ENCODE results near the gene PPP1R12C.

The PPP1R12C gene

DNA sequence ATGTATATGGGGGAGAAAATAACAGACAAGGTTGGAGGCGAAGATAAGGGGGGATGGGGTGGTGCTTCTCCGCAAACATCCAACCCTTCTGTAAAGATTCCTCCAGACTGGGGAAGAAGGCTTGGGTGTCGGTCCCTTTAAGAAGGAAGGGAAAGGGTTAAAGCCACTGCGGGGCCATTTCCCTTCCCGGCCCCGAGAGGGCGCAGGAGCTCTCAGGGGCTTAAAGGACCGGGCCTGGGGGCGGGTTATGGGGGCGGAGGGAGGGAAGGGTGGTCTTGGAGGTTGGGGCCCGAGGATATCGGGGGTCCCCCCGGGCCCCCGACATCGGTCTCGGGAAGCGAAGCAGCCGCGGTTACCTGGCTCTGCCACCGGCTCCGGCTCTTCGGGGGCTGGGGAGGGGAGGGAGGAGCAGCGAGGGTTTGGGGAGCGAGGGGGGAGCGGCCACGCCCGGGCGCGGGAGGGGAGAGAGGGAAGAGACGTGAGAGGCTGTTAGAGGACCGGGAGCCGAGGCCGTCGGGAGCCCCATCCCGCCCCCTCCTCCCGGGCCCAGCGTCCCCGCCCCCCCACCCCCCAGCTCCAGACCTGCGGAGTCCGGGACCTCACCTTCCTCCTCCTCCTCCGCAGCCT is 28.8 kb upstream of the PPP1R12C start:
- DNase-seq = no peak

DNA sequence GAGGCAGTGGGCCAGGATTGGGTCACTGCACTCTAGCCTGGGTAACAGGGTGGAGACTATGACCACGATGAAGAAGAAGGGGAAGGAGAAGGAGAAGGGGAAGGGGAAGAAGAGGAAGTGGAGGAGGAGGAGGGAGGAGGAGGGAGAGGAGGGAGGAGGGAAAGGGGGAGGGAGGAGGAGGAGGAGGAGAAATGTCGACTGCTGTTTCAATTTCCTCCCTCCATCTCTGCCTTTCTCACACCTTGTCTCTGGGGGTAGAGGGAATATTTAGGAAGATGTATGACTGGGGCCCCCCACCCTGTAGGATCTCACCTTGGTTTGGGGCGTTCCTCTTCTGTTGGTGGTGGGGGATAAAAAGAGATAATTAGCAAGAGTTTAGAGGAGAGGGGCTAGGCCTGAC is 27.8 kb upstream of the PPP1R12C start:
- DNase-seq = no peak

DNA sequence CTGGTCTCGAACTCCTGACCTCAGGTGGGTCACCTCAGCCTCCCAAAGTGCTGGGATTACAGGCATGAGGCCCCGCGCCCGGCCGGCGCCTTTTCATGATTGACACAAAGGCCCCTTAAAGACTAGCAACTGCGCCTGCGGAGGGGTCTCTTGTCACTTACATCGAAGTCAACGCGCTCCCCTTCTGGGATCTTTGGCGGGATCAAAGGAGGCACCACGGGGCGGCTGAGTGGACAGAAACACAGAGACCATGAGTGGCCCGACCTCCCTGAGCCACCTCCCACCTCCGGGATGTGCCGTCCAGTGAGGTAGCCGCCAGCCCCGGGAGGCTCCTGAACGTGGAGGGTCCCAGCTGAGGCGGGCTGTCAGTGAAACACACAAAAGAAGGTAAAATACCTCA is 24.3 kb upstream of the PPP1R12C start:
- DNase-seq = no peak

- no peak for DNase-seq
Observed at GRCh38 chr19:55137915-55138314, 20.5 kb upstream of the PPP1R12C start.

- no peak for DNase-seq
Observed at GRCh38 chr19:55136399-55137102, 19.1 kb upstream of the PPP1R12C start.

DNA sequence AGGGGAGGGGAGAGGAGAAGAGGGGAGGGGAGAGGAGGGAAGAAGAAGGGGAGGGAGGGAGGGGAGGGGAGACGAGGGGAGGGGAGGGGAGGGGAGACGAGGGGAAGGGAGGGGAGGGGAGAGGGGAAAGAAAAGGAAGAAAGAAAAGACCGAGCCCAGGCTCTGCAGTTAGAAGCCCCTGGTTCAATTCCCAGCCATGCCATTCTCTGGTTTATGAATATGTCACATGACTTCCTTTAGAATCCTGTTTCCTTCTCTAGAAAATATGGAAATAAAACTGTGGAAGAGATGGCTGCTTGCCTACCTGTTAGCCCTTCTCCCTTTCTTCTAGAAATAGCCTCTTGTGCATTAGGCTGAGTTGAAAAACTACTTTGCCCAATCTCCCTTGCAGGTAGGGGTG is 17.3 kb upstream of the PPP1R12C start:
- no peak for DNase-seq

GRCh38 chr19:55133639-55134444 is 16.4 kb upstream of the PPP1R12C start:
- DNase-seq = no peak

GRCh38 chr19:55132453-55133129 is 15.2 kb upstream of the PPP1R12C start:
- DNase-seq = no peak

- DNase-seq = no peak
Observed at GRCh38 chr19:55131421-55131820, 14.0 kb upstream of the PPP1R12C start.

- DNase-seq = no peak
Observed at GRCh38 chr19:55119053-55119452, 1.6 kb upstream of the PPP1R12C start.

- DNase-seq = no peak
Observed at GRCh38 chr19:55118401-55118991, 1.1 kb upstream of the PPP1R12C start.

DNA sequence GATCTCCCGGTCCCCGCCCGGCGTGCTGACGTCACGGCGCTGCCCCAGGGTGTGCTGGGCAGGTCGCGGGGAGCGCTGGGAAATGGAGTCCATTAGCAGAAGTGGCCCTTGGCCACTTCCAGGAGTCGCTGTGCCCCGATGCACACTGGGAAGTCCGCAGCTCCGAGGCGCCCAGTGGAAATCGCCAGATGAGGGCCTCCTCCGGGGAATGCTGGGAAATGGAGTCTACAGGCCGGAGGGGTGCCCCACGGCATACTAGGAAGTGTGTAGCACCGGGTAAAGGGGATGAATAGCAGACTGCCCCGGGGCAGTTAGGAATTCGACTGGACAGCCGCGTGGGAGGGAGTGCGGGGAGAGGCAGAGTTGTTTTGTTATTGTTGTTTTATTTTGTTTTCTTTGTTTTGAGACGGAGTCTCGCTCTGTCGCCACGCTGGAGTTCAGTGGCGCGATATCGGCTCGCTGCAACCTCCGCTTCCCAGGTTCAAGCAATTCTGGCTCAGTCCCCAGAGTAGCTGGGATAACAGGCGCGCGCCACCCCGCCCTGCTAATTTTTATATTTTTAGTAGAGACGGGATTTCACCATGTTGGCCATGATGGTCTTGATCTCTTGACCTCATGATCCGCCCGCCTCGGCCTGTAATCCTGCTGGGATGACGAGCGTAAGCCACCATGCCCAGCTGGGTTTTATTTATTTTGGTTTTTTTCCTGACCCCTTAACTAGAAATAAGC is 390 bp upstream of the PPP1R12C start:
- DNase-seq = peak; percentile 92

GRCh38 chr19:55116232-55116858 is 1.1 kb downstream of the PPP1R12C start:
- DNase-seq = peak; percentile 21

DNA sequence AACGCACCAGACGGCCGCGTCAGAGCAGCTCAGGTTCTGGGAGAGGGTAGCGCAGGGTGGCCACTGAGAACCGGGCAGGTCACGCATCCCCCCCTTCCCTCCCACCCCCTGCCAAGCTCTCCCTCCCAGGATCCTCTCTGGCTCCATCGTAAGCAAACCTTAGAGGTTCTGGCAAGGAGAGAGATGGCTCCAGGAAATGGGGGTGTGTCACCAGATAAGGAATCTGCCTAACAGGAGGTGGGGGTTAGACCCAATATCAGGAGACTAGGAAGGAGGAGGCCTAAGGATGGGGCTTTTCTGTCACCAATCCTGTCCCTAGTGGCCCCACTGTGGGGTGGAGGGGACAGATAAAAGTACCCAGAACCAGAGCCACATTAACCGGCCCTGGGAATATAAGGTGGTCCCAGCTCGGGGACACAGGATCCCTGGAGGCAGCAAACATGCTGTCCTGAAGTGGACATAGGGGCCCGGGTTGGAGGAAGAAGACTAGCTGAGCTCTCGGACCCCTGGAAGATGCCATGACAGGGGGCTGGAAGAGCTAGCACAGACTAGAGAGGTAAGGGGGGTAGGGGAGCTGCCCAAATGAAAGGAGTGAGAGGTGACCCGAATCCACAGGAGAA is 1.9 kb downstream of the PPP1R12C start:
- no peak for DNase-seq

- DNase-seq = no peak
Observed at GRCh38 chr19:55114566-55115145, 2.8 kb downstream of the PPP1R12C start.

DNA sequence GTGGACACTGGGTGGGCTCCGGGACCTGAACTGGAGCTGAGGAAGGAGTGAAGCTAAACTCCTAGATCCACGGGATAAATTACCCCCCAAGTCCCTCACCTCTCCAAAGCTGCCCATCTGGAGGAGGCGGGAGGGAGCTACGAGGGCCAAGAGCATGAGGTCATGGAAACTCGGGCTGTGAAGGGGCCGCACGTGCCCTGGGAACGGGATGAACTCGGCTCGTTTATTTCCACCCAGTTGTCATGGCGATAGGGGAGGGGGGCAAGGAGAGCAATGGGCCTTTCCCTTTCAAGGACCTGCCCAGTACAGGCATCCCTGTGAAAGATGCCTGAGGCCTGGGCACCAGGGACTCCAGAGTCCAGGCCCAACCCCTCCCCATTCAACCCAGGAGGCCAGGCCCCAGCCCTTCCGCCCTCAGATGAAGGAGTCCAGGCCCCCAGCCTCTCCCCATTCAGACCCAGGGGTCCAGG is 3.8 kb downstream of the PPP1R12C start:
- no peak for DNase-seq

DNA sequence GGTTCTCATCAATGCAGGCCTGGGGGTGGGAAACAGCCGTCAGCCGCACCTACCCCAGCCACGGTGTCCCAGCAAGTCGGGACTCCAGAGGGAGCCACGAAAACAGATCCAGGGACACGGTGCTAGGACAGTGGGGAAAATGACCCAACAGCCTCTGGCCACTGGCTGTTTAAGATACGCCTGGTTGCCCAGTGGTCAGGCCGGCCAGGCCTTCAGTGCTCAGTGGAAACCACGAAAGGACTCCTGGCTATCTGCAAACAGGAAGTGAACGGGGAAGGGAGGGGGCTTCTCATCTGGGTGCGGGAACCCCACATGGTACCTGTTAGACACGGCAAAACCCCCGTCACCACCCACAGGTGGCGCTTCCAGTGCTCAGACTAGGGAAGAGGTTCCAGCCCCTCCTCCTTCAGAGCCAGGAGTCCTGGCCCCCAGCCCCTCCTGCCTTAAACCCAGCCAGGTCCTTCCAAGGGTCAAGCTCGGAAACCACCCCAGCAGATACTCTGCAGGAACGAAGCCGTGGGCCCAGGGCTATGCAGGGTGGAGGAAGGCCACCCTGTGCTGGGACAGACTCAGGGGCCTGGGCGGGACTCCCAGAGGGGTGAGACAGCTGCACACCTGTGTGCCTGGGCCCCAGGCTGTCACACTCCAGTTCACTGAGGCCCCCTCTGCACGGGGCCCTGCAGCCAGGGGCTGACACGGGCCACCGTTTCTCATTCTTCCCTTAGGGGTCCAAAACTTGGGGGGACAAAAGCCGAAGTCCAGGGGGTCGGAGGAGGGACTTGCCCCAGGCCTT is 4.5 kb downstream of the PPP1R12C start:
- DNase-seq = no peak

DNA sequence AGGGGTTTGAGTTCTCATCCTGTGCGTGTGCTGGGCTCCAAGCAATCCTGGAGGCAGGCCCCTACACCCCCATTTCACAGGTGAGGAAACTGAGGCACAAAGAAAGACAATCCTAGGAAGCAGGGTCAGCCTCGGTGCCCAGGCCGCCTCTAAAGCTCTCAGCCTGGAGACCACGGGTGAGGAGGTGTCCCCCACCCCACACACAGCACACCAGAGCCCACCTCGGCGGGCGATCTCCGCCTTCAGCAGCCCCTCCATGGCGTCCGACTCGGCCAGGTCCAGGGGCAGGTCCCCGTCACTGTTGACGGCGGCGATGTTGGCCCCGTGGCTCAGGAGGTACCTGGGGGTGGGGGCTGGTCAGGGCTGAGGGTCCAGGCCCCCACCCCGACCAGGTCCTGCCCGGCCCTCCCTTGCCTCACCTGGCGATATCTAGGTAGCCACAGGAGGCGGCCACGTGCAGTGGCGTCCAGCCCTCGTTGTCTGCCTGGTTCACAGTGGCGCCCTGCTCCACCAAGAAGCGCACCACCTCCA is 5.1 kb downstream of the PPP1R12C start:
- DNase-seq = no peak

DNA sequence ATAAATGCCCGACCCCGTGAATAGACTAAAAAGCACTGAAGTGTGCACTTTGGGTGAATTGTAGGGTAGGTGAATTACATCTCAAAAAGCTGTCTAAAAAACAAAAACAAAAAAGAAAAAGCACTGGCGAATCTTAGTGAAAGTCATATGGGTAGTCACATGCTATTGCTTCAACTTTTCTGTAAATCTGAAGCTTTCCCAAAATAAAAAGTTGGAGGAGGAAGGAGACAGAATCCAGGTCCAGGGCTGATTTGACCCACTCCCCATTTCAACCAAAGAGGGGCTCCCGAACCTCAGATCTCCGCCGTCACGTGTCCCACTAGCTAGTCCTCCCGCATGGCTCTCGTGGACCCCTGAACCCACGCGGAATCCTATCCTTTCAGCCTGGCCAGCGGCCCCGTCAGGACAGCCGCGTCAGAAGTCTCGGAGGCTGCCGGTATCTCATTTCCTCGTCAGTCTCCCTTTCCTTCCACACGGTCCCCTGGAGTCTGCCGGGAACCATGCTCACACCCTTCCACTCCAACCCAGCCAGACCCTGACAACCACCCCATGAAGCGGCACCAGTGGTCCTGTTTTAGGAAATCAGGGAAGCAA is 6.1 kb downstream of the PPP1R12C start:
- DNase-seq = no peak
